Endothelial cell of umbilical vein (primary cell): ENCODE data around the gene ZCCHC14. TPM values are rescaled to one million over a fixed set of nuclear protein-coding genes. Genes with fewer than 3 reads are reported as not detected.

Experiments used
- BruUV-seq: library from RNA; stranded (reverse); fragments of 400-500 nt; replicated peaks from 2 replicates; lab custom pipeline; 2021; lab: Mats Ljungman, UMichigan
- CTCF ChIA-PET: fragments of 300-600, 350-600 bp; sonication (Branson Sonifier 250); formaldehyde crosslinking; loops from one replicate; lab custom pipeline; 2021; ENCODE audit warnings: antibody characterized with exemption, inconsistent platforms; lab: Charles Lee
- POLR2A ChIA-PET: fragments of 300-600, 350-600 bp; sonication (Branson Sonifier 250); formaldehyde crosslinking; loops from one replicate; lab custom pipeline; 2021; ENCODE audit warnings: antibody characterized with exemption, inconsistent platforms; lab: Charles Lee
- DNase-seq: peaks from one replicate; pipeline ENCODE4 v3.0.0-alpha.2; 2011; ENCODE audit warnings: low read depth, low spot score
- FAIRE-seq: peaks from 2 replicates; lab custom pipeline; 2011; peaks lifted over from hg19 to GRCh38; lab: Jason Lieb, UNC
- H2AFZ ChIP-seq: 2 replicates; pipeline ENCODE4 v1.6.0; 2012; ENCODE audit warnings: low read depth, low read length, control low read depth, inconsistent platforms
- H3K27ac ChIP-seq: 2 replicates; pipeline ENCODE4 v1.5.1; 2011; ENCODE audit warnings: low read depth, mild to moderate bottlenecking, control low read depth, low read length, moderate library complexity; ENCODE audit not compliant: insufficient read depth
- H3K27me3 ChIP-seq, 2 experiments: 2 replicates each; pipeline versions ENCODE4 v1.6.0 to v1.6.1; 2011; ENCODE audit warnings: low read length in 2 of 2, mixed read lengths in 1 of 2; ENCODE audit not compliant: control insufficient read depth in 2 of 2, insufficient read depth in 2 of 2
- H3K36me3 ChIP-seq, 2 experiments: 2 replicates in 1 of 2; 3 replicates in 1 of 2; pipeline ENCODE4 v1.5.1; 2011; ENCODE audit warnings: low read length in 2 of 2, mild to moderate bottlenecking in 1 of 2, moderate library complexity in 1 of 2; ENCODE audit not compliant: control insufficient read depth in 2 of 2, insufficient read depth in 2 of 2; ENCODE audit errors: extremely low read depth in 1 of 2
- H3K4me1 ChIP-seq: 3 replicates; pipeline ENCODE4 v1.5.1; 2011; ENCODE audit warnings: mild to moderate bottlenecking, low read length; ENCODE audit not compliant: control insufficient read depth, insufficient read depth; ENCODE audit errors: extremely low read depth
- H3K4me2 ChIP-seq: 2 replicates; pipeline ENCODE4 v1.6.1; 2011; ENCODE audit warnings: low read length, control low read depth, mixed read lengths; ENCODE audit not compliant: insufficient read depth
- H3K4me3 ChIP-seq, 3 experiments: fragments of 200-600 bp in 1 of 3; sonication (generic), shearing (Covaris generic) in 1 of 3; replicated peaks in 1 of 3; 2 replicates each; pipeline ENCODE4 v1.5.1; 2011 to 2016; ENCODE audit warnings: control low read depth in 3 of 3, low read length in 3 of 3, mild to moderate bottlenecking in 2 of 3, inconsistent platforms in 1 of 3, low read depth in 1 of 3, moderate library complexity in 1 of 3; ENCODE audit not compliant: insufficient read depth in 1 of 3
- H3K79me2 ChIP-seq: 2 replicates; pipeline ENCODE4 v1.6.0; 2012; ENCODE audit warnings: low read length, inconsistent platforms; ENCODE audit not compliant: control insufficient read depth, insufficient read depth
- H3K9ac ChIP-seq: replicated peaks from 2 replicates; pipeline ENCODE3; 2011; ENCODE audit warnings: low read length, control low read depth; ENCODE audit not compliant: insufficient read depth; ENCODE audit errors: extremely low read depth
- H3K9me1 ChIP-seq: replicated peaks from 3 replicates; pipeline ENCODE4 v1.6.0; 2011; ENCODE audit warnings: mild to moderate bottlenecking, low read length; ENCODE audit not compliant: control insufficient read depth, insufficient read depth; ENCODE audit errors: extremely low read depth
- H3K9me3 ChIP-seq: replicated peaks from 2 replicates; pipeline ENCODE4 v1.5.1; 2012; ENCODE audit warnings: low read length, inconsistent platforms; ENCODE audit not compliant: control insufficient read depth, insufficient read depth
- H4K20me1 ChIP-seq: replicated peaks from 2 replicates; pipeline ENCODE3; 2011; ENCODE audit warnings: mild to moderate bottlenecking, low read length; ENCODE audit not compliant: control insufficient read depth, insufficient read depth; ENCODE audit errors: extremely low read depth
- EZH2 ChIP-seq: IDR thresholded peaks from 2 replicates; pipeline ENCODE4 v1.6.1; 2012; ENCODE audit warnings: borderline replicate concordance, low read depth, mild to moderate bottlenecking, moderate library complexity, low read length, inconsistent platforms; ENCODE audit not compliant: severe bottlenecking
- FOS ChIP-seq: IDR thresholded peaks from 2 replicates; pipeline ENCODE4 v1.6.1; 2011; ENCODE audit warnings: mild to moderate bottlenecking, low read length, moderate library complexity, borderline replicate concordance; ENCODE audit not compliant: insufficient read depth
- GATA2 ChIP-seq: IDR thresholded peaks from 2 replicates; pipeline ENCODE4 v1.7.0; 2011; ENCODE audit warnings: low read depth, mild to moderate bottlenecking, moderate library complexity, mixed read lengths, low read length; ENCODE audit not compliant: insufficient read length, insufficient read depth
- JUN ChIP-seq: IDR thresholded peaks from 2 replicates; pipeline ENCODE4 v1.6.1; 2011; ENCODE audit warnings: borderline replicate concordance, low read depth; ENCODE audit not compliant: insufficient read length, insufficient read depth
- MYC ChIP-seq: IDR thresholded peaks from one replicate; pipeline ENCODE4 v1.6.1; 2011; ENCODE audit warnings: mild to moderate bottlenecking, low read depth, low read length
- POLR2A ChIP-seq: IDR thresholded peaks from 2 replicates; pipeline ENCODE4 v1.6.1; 2012; ENCODE audit warnings: low read depth, mild to moderate bottlenecking, control low read depth, low read length
- POLR2AphosphoS5 ChIP-seq: IDR thresholded peaks from 2 replicates; pipeline ENCODE4 v1.6.1; 2012; ENCODE audit warnings: low read depth, mild to moderate bottlenecking, control low read depth, low read length, moderate library complexity; ENCODE audit not compliant: insufficient read depth
- dilution Hi-C: fragments of 300-500 bp; cut with MboI; formaldehyde crosslinking; loops from one replicate; pipeline ENCODE4 v1.15.0; 2019; ENCODE audit warnings: low sequenced_read_pairs; ENCODE audit not compliant: extremely low pct_ligation_motif_present
- intact Hi-C: fragments of 100-400 bp; cut with micrococcal nuclease; formaldehyde crosslinking; loops from one replicate; pipeline ENCODE4 v1.10.0; 2022
- polyA plus RNA-seq, 4 experiments: library from polyadenylated mRNA; depleted of rRNA in 3 of 4; stranded (reverse) in 3 of 4; unstranded in 1 of 4; fragments of >200 nt; gene quantifications; 2 replicates each; pipeline versions ENCODE4 v1.2.1 to v1.2.3, GENCODE V29; 2011 to 2012; ENCODE audit warnings: missing spikeins in 1 of 4
- total RNA-seq: library from RNA; stranded (reverse); gene quantifications from 2 replicates; pipeline ENCODE4 v1.2.3, GENCODE V29; 2021
- TF ChIP-seq, protein P1 (sequence below), 2 donors: IDR thresholded peaks; 1 replicate in 1 of 2; 2 replicates in 1 of 2; pipeline ENCODE4 v1.5.1; 2011; ENCODE audit warnings: low read length in 2 of 2, mild to moderate bottlenecking in 2 of 2, moderate library complexity in 2 of 2, control low read depth in 1 of 2, inconsistent platforms in 1 of 2, low read depth in 1 of 2; ENCODE audit not compliant: insufficient read depth in 1 of 2; ENCODE audit errors: extremely low read depth in 1 of 2
- TF ChIP-seq, protein P2 (sequence below): IDR thresholded peaks from 2 replicates; pipeline ENCODE4 v1.6.1; 2011; ENCODE audit not compliant: insufficient read depth, insufficient read length

Gene ZCCHC14
- total and polyA plus RNA-seq, 2 donors (not counting 3 experiments of a cell fraction or from before 2014, with no cell fraction given), result 9.5 to 30.9 TPM

DNA sequence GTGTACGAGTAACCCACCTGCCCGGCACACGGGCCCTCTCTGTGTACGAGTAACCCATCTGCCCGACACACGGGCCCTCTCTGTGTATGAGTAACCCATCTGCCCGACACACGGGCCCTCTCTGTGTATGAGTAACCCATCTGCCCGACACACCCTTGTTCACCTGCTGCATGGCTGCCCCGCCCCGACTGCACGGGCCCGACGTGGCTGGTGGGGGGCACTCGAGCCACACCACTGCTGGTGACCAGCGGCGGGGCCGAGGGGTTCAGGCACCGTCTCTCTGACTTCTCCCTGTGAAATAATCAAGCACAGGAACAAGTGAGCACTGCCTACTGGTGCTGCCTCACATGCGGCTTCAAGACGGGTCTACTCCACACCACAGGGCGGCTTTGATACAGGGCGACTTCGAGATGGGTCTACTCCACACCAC lies 78.6 kb downstream of the ZCCHC14 start:
- H3K9me3 ChIP-seq, result no peaks in the 10 kb centered on the region
- ChIA-PET POLR2A (no interaction called here), CTCF (no interaction called here)
- BruUV-seq, result no TSS peak
- dilution Hi-C loops, result no loop called here
- H3K4me2 ChIP-seq, result no peak overlapping the region
- TF ChIP-seq, protein P1, sequence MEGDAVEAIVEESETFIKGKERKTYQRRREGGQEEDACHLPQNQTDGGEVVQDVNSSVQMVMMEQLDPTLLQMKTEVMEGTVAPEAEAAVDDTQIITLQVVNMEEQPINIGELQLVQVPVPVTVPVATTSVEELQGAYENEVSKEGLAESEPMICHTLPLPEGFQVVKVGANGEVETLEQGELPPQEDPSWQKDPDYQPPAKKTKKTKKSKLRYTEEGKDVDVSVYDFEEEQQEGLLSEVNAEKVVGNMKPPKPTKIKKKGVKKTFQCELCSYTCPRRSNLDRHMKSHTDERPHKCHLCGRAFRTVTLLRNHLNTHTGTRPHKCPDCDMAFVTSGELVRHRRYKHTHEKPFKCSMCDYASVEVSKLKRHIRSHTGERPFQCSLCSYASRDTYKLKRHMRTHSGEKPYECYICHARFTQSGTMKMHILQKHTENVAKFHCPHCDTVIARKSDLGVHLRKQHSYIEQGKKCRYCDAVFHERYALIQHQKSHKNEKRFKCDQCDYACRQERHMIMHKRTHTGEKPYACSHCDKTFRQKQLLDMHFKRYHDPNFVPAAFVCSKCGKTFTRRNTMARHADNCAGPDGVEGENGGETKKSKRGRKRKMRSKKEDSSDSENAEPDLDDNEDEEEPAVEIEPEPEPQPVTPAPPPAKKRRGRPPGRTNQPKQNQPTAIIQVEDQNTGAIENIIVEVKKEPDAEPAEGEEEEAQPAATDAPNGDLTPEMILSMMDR (IDR thresholded peaks at IDR 0.05; ENCODE audit: extremely low read depth in 1 of 2, insufficient read depth in 1 of 2, low read depth in 1 of 2, low read length in 2 of 2), result no peak
- TF ChIP-seq EZH2 (no peak), MYC (no peak), POLR2AphosphoS5 (no peak), FOS (no peak), GATA2 (no peak), JUN (no peak), POLR2A (no peak)
- TF ChIP-seq, protein P2, sequence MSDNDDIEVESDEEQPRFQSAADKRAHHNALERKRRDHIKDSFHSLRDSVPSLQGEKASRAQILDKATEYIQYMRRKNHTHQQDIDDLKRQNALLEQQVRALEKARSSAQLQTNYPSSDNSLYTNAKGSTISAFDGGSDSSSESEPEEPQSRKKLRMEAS, result no peak
- intact Hi-C loops, result no loop called here
- H3K79me2 ChIP-seq, result no peaks in the 10 kb centered on the region
- DNase-seq (no peak), FAIRE-seq (no peak)
- H4K20me1 ChIP-seq, result no peaks in the 10 kb centered on the region
- H3K4me1 ChIP-seq, result no peaks in the 10 kb centered on the region
- no peak overlapping the region for H3K4me3 ChIP-seq
- H3K27me3 ChIP-seq, result no peaks in the 10 kb centered on the region
- peaks cover 7 to 49% of the 10 kb centered on the region in 2 experiments for H3K36me3 ChIP-seq
- no peak overlapping the region for H2AFZ ChIP-seq
- no peak overlapping the region for H3K9ac ChIP-seq
- H3K27ac ChIP-seq, result no peak overlapping the region
- no peaks in the 10 kb centered on the region for H3K9me1 ChIP-seq
